Stimulated activated naive CD4-positive, alpha-beta T cell (primary cell): ENCODE measurements around the gene PLAC9.

Experiments
- DNase-seq, 6 experiments: peaks; one replicate each; lab custom pipeline; 2025; lab: John Stamatoyannopoulos, UW

PLAC9 gene

GRCh38 chr10:80160361-80161320 is 28.1 kb downstream of the PLAC9 start:
- no peak for DNase-seq

- peak in 2 of 6 experiments; percentile 12 to 13 for DNase-seq
These were observed 29.0 kb downstream of the PLAC9 start for GRCh38 chr10:80161321-80162083.

- DNase-seq = no peak
These were observed 31.3 kb downstream of the PLAC9 start for GRCh38 chr10:80163741-80164341.

GRCh38 chr10:80164596-80164995 is 32.1 kb downstream of the PLAC9 start:
- DNase-seq = no peak

GRCh38 chr10:80165173-80165572 is 32.6 kb downstream of the PLAC9 start:
- no peak for DNase-seq

GRCh38 chr10:80166581-80167470 is 34.3 kb downstream of the PLAC9 start:
- no peak for DNase-seq

- DNase-seq = no peak
These were observed 35.1 kb downstream of the PLAC9 start for GRCh38 chr10:80167471-80168161.

GRCh38 chr10:80168162-80168511 is 35.6 kb downstream of the PLAC9 start:
- DNase-seq = no peak

- no peak for DNase-seq
These were observed 36.3 kb downstream of the PLAC9 start for GRCh38 chr10:80168679-80169380.

- no peak for DNase-seq
These were observed 37.5 kb downstream of the PLAC9 start for GRCh38 chr10:80170026-80170425.

- no peak for DNase-seq
These were observed 38.1 kb downstream of the PLAC9 start for GRCh38 chr10:80170641-80171040.

GRCh38 chr10:80171248-80171660 is 38.7 kb downstream of the PLAC9 start:
- no peak for DNase-seq

GRCh38 chr10:80172896-80173295 is 40.4 kb downstream of the PLAC9 start:
- no peak for DNase-seq

GRCh38 chr10:80173466-80173865 is 40.9 kb downstream of the PLAC9 start:
- DNase-seq = no peak

GRCh38 chr10:80174641-80175395 is 42.3 kb downstream of the PLAC9 start:
- no peak for DNase-seq

GRCh38 chr10:80176526-80176925 is 44.0 kb downstream of the PLAC9 start:
- DNase-seq = no peak

- DNase-seq = no peak
These were observed 45.5 kb downstream of the PLAC9 start for GRCh38 chr10:80177781-80178636.

- DNase-seq = no peak
These were observed 50.5 kb downstream of the PLAC9 start for GRCh38 chr10:80182986-80183385.

GRCh38 chr10:80183436-80183835 is 50.9 kb downstream of the PLAC9 start:
- no peak for DNase-seq
